WERI-Rb-1 (cell line): ENCODE results near the gene APBA2.

Experiments
- DNase-seq: peaks from one replicate; pipeline ENCODE4 v3.0.0-alpha.2; 2020
- H3K27ac ChIP-seq: fragments of 250-450 bp; sonication (Bioruptor Pico); 2 replicates; pipeline ENCODE4 v1.5.1; 2020; ENCODE audit warnings: mild to moderate bottlenecking, moderate library complexity
- H3K27me3 ChIP-seq: fragments of 250-450 bp; sonication (Bioruptor Pico); 2 replicates; pipeline ENCODE4 v1.5.1; 2021; ENCODE audit warnings: mild to moderate bottlenecking, low read depth, moderate library complexity; ENCODE audit not compliant: insufficient read depth, severe bottlenecking
- H3K36me3 ChIP-seq: fragments of 250-450 bp; sonication (Bioruptor Pico); 2 replicates; pipeline ENCODE4 v1.5.1; 2020; ENCODE audit warnings: mild to moderate bottlenecking, moderate library complexity
- H3K4me3 ChIP-seq: 2 replicates; pipeline ENCODE4 v1.5.1; 2011; ENCODE audit warnings: low read depth, mild to moderate bottlenecking, control low read depth, low read length
- H3K9me3 ChIP-seq: fragments of 250-450 bp; sonication (Bioruptor Pico); 2 replicates; pipeline ENCODE4 v1.5.1; 2021; ENCODE audit warnings: mild to moderate bottlenecking, moderate library complexity; ENCODE audit not compliant: severe bottlenecking
- CTCF ChIP-seq: IDR thresholded peaks from 2 replicates; pipeline ENCODE4 v1.5.1; 2011; ENCODE audit warnings: low read depth, mild to moderate bottlenecking, control low read depth, inconsistent platforms, low read length

The APBA2 gene

GRCh38 chr15:29126821-29127461 lies 241.2 kb downstream of the APBA2 start:
- no peaks in the 10 kb centered on the region for H3K36me3 ChIP-seq
- TF ChIP-seq CTCF: peak; percentile 70
- H3K9me3 ChIP-seq: no peaks in the 10 kb centered on the region
- peak; percentile 66 for DNase-seq
- no peak overlapping the region for H3K4me3 ChIP-seq
- H3K27ac ChIP-seq: no peak overlapping the region
- no peaks in the 10 kb centered on the region for H3K27me3 ChIP-seq

GRCh38 chr15:29127506-29128430 lies 242.0 kb downstream of the APBA2 start:
- no peak overlapping the region for H3K4me3 ChIP-seq
- no peaks in the 10 kb centered on the region for H3K9me3 ChIP-seq
- no peaks in the 10 kb centered on the region for H3K36me3 ChIP-seq
- no peaks in the 10 kb centered on the region for H3K27me3 ChIP-seq
- no peak overlapping the region for H3K27ac ChIP-seq
- no peak for DNase-seq
- no peak for TF ChIP-seq CTCF

- H3K9me3 ChIP-seq: no peaks in the 10 kb centered on the region
- H3K4me3 ChIP-seq: no peak overlapping the region
- H3K27me3 ChIP-seq: no peaks in the 10 kb centered on the region
- H3K36me3 ChIP-seq: no peaks in the 10 kb centered on the region
- DNase-seq: no peak
- no peak for TF ChIP-seq CTCF
- H3K27ac ChIP-seq: no peak overlapping the region
Observed at GRCh38 chr15:29128671-29129070, 242.9 kb downstream of the APBA2 start.

GRCh38 chr15:29129221-29129620 lies 243.4 kb downstream of the APBA2 start:
- no peak for TF ChIP-seq CTCF
- Histone ChIP-seq H3K4me3 (no peak overlapping the region), H3K9me3 (no peaks in the 10 kb centered on the region), H3K27me3 (no peaks in the 10 kb centered on the region), H3K36me3 (no peaks in the 10 kb centered on the region), H3K27ac (no peak overlapping the region)
- DNase-seq: no peak

- H3K9me3 ChIP-seq: no peaks in the 10 kb centered on the region
Observed at GRCh38 chr15:29129926-29130325, 244.2 kb downstream of the APBA2 start.

More at GRCh38 chr15:29129926-29130325, 244.2 kb downstream of the APBA2 start:
- Histone ChIP-seq H3K27me3 (no peaks in the 10 kb centered on the region), H3K36me3 (no peaks in the 10 kb centered on the region), H3K4me3 (no peak overlapping the region), H3K27ac (no peak overlapping the region)
- DNase-seq: no peak
- TF ChIP-seq CTCF: no peak
